OCI-LY1 (cell line): ENCODE measurements around the gene NACC2.

Experiments used
- EZH2 ChIP-seq: fragments of 200-600 bp; sonication (generic), shearing (Covaris generic); IDR thresholded peaks from 2 replicates; pipeline ENCODE4 v1.8.0; 2017; ENCODE audit warnings: borderline replicate concordance, mixed run types, mild to moderate bottlenecking, antibody characterized with exemption, low read length, moderate library complexity, mixed read lengths
- TF ChIP-seq, protein P1 (sequence below): fragments of 200-600 bp; sonication (generic), shearing (Covaris generic); IDR thresholded peaks from 2 replicates; pipeline ENCODE4 v1.5.1; 2017; ENCODE audit warnings: mild to moderate bottlenecking, antibody characterized with exemption, low read length, moderate library complexity, mixed read lengths

DNA sequence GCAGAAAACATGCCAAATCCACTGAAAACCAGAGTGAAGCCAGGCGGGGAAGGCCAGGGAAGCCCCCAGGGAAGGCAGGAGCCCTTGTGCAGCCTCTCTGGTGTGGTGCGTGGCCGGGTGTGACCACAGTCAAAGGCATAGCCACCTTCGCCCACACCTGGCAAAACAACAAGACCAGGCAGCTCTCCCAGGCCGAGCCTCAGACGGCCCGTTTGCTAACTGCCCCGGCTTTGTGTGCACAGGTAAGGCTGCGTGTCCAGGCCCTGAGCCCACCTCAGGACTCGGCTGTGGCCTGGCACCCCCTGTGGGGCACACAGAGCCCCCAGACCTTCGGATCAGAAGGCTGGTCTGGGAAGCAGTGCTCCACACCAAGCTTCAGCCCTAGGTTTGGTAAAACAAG, 17.5 kb upstream of the NACC2 start:
- TF ChIP-seq, protein P1, sequence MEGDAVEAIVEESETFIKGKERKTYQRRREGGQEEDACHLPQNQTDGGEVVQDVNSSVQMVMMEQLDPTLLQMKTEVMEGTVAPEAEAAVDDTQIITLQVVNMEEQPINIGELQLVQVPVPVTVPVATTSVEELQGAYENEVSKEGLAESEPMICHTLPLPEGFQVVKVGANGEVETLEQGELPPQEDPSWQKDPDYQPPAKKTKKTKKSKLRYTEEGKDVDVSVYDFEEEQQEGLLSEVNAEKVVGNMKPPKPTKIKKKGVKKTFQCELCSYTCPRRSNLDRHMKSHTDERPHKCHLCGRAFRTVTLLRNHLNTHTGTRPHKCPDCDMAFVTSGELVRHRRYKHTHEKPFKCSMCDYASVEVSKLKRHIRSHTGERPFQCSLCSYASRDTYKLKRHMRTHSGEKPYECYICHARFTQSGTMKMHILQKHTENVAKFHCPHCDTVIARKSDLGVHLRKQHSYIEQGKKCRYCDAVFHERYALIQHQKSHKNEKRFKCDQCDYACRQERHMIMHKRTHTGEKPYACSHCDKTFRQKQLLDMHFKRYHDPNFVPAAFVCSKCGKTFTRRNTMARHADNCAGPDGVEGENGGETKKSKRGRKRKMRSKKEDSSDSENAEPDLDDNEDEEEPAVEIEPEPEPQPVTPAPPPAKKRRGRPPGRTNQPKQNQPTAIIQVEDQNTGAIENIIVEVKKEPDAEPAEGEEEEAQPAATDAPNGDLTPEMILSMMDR: no peak
- no peak for TF ChIP-seq EZH2
